Sigmoid colon (tissue), 7 donors: ENCODE measurements around the gene SPOP. TPM values are rescaled to one million over a fixed set of nuclear protein-coding genes. Genes with fewer than 3 reads are reported as not detected.
A peak's percentile ranks its signal among the peaks of the same experiment; 100 is the strongest.

Experiments used
- DNase-seq: peaks from one replicate; pipeline ENCODE4 v3.0.0-alpha.2; 2019
- H3K27ac ChIP-seq, 4 donors: fragments of 200-600 bp; sonication (generic); one replicate each; pipeline ENCODE4 v1.5.1; 2016 to 2019; ENCODE audit warnings: mild to moderate bottlenecking in 1 of 4
- H3K27me3 ChIP-seq, 3 donors: fragments of 200-600 bp; sonication (generic); one replicate each; pipeline ENCODE4 v1.5.1; 2019; ENCODE audit warnings: mild to moderate bottlenecking in 1 of 3
- H3K36me3 ChIP-seq, 4 donors: fragments of 200-600 bp; sonication (generic); one replicate each; pipeline ENCODE4 v1.5.1; 2016 to 2019
- H3K4me1 ChIP-seq, 4 donors: fragments of 200-600 bp; sonication (generic); one replicate each; pipeline ENCODE4 v1.5.1; 2017 to 2019
- H3K4me3 ChIP-seq, 4 donors: fragments of 200-600 bp; sonication (generic); one replicate each; pipeline ENCODE4 v1.5.1; 2017 to 2019; ENCODE audit warnings: mild to moderate bottlenecking in 2 of 4, moderate library complexity in 1 of 4
- H3K9me3 ChIP-seq, 4 donors: fragments of 200-600 bp in 3 of 4; sonication (generic) in 3 of 4; one replicate each; pipeline versions ENCODE4 v1.5.1 to v1.6.1; 2013 to 2019
- CTCF ChIP-seq, 4 experiments: fragments of 450-650 bp in 3 of 4; fragments of 200-600 bp in 1 of 4; IDR thresholded peaks; one replicate each; pipeline ENCODE4 v1.5.1; 2016 to 2019; ENCODE audit warnings: antibody characterized with exemption in 4 of 4, mild to moderate bottlenecking in 3 of 4, moderate library complexity in 2 of 4
- EP300 ChIP-seq, 4 donors: sonication (generic); formaldehyde crosslinking; IDR thresholded peaks; one replicate each; pipeline ENCODE4 v1.6.1; 2017; ENCODE audit warnings: antibody characterized with exemption in 4 of 4
- POLR2A ChIP-seq, 2 donors: fragments of 450-650 bp; IDR thresholded peaks; one replicate each; pipeline ENCODE4 v1.6.1; 2016; ENCODE audit warnings: antibody characterized with exemption in 2 of 2, mild to moderate bottlenecking in 2 of 2, moderate library complexity in 2 of 2
- POLR2AphosphoS5 ChIP-seq, 4 donors: sonication (generic); formaldehyde crosslinking; IDR thresholded peaks; one replicate each; pipeline ENCODE4 v1.6.1; 2017; ENCODE audit warnings: antibody characterized with exemption in 4 of 4
- WGBS, 2 donors: extraction: QIAGEN DNeasy Blood & Tissue Kit; methylation state at CpG; one replicate each; pipeline ENCODE4 v1.1.7; 2013; 5-methylcytosine and 5-hydroxymethylcytosine counted together
- intact Hi-C: fragments of 100-400 bp; cut with DNase I; formaldehyde crosslinking; loops from one replicate; pipeline ENCODE4 v1.15.1; 2023
- polyA plus RNA-seq, 3 donors: library from polyadenylated mRNA; stranded (reverse); fragments of 200-250 nt; gene quantifications; one replicate each; pipeline ENCODE4 v1.2.3, GENCODE V29; 2013
- total RNA-seq, 4 donors: library from RNA; depleted of rRNA; stranded (reverse); fragments of >200 nt; gene quantifications; one replicate each; pipeline ENCODE4 v1.1.0, GENCODE V29; 2016
- donor health status: healthy with polysubstance abuse.
- donor health status: Bipolar disorder and iron deficiency.
- donor health status: healthy.

The SPOP gene
- total and polyA plus RNA-seq, 7 donors, result 33.0 to 332 (median 226) TPM

GRCh38 chr17:49616086-49616485 is 61.8 kb downstream of the SPOP start:
- peak overlapping the region; percentile 67 to 89 (median 75) for H3K27ac ChIP-seq
- peaks cover 2 to 93% (median 83%) of the 10 kb centered on the region in 4 donors for H3K4me1 ChIP-seq
- no peaks in the 10 kb centered on the region for H3K27me3 ChIP-seq
- H3K9me3 ChIP-seq, result no peaks in the 10 kb centered on the region
- H3K36me3 ChIP-seq, result peaks cover 19 to 70% (median 40%) of the 10 kb centered on the region in 4 donors
- TF ChIP-seq CTCF (IDR thresholded peaks at IDR 0.05) (peak in 3 of 4 experiments; percentile 5 to 49 (median 33)), POLR2A (IDR thresholded peaks at IDR 0.05) (no peak)
- intact Hi-C loops, result loop anchor here (2.0 kb wide), 1 partner anchor 75 kb away; no protein-coding TSS in a partner anchor
- no peak for DNase-seq
- H3K4me3 ChIP-seq, result no peak overlapping the region
- WGBS, 2 donors, result 87% methylated on average over 3 of the region's 3 CpGs

- whole genome bisulfite sequencing, 2 donors, result 94 to 98% methylated on average over 1 of the region's 1 CpG
- H3K9me3 ChIP-seq, result no peaks in the 10 kb centered on the region
- intact Hi-C loops, result loop anchor here (5.0 kb wide), 2 partner anchors 36 to 64 kb away; partner anchors contain the start of genes NXPH3 and SPOP
- H3K27ac ChIP-seq, result peak overlapping the region in 3 of 4 donors; percentile 58 to 89 (median 75)
- TF ChIP-seq POLR2AphosphoS5 (IDR thresholded peaks at IDR 0.05) (no peak), CTCF (IDR thresholded peaks at IDR 0.05) (no peak), POLR2A (IDR thresholded peaks at IDR 0.05) (no peak), EP300 (IDR thresholded peaks at IDR 0.05) (no peak)
- peaks cover 2 to 81% (median 69%) of the 10 kb centered on the region in 4 donors for H3K4me1 ChIP-seq
- H3K27me3 ChIP-seq, result no peaks in the 10 kb centered on the region
- peaks cover 13 to 70% (median 35%) of the 10 kb centered on the region in 4 donors for H3K36me3 ChIP-seq
- H3K4me3 ChIP-seq, result no peak overlapping the region
- no peak for DNase-seq
Observed at GRCh38 chr17:49613182-49613800, 64.6 kb downstream of the SPOP start.

- Histone ChIP-seq H3K4me3 (no peak overlapping the region), H3K27ac (peak overlapping the region in 3 of 4 donors; percentile 58 to 89 (median 75)), H3K4me1 (peaks cover 2 to 75% (median 63%) of the 10 kb centered on the region in 4 donors), H3K9me3 (no peaks in the 10 kb centered on the region), H3K27me3 (no peaks in the 10 kb centered on the region), H3K36me3 (peaks cover 9 to 70% (median 34%) of the 10 kb centered on the region in 4 donors)
- DNase-seq, result no peak
- WGBS, 2 donors, result 79 to 90% methylated on average over 1 of the region's 1 CpG
- intact Hi-C loops, result loop anchor here (5.0 kb wide), 2 partner anchors 35 to 65 kb away; partner anchors contain the start of genes NXPH3 and SPOP
- TF ChIP-seq POLR2AphosphoS5 (IDR thresholded peaks at IDR 0.05) (peak in 1 of 4 donors; percentile 48), EP300 (IDR thresholded peaks at IDR 0.05) (no peak)
Observed at GRCh38 chr17:49612726-49613125, 65.2 kb downstream of the SPOP start.

GRCh38 chr17:49610883-49611584 is 66.9 kb downstream of the SPOP start:
- no peak overlapping the region for H3K4me3 ChIP-seq
- peaks cover 12 to 72% (median 45%) of the 10 kb centered on the region in 4 donors for H3K36me3 ChIP-seq
- no peaks in the 10 kb centered on the region for H3K9me3 ChIP-seq
- peaks cover 0 to 58% (median 46%) of the 10 kb centered on the region in 4 donors for H3K4me1 ChIP-seq
- no peak for DNase-seq
- peak overlapping the region; percentile 47 to 89 (median 66) for H3K27ac ChIP-seq
- intact Hi-C loops, result loop anchor here (5.0 kb wide), 2 partner anchors 34 to 66 kb away; partner anchors contain the start of genes NXPH3 and SPOP
- TF ChIP-seq CTCF (IDR thresholded peaks at IDR 0.05), result no peak
- peak in 1 of 4 donors; percentile 12 for TF ChIP-seq POLR2AphosphoS5 (IDR thresholded peaks at IDR 0.05)
- no peaks in the 10 kb centered on the region for H3K27me3 ChIP-seq
- 91 to 93% methylated on average over 5 of the region's 5 CpGs for WGBS, 2 donors

- 95% methylated on average over 7 of the region's 7 CpGs for WGBS, 2 donors
- intact Hi-C loops, result no loop called here
- H3K9me3 ChIP-seq, result no peaks in the 10 kb centered on the region
- DNase-seq, result no peak
- H3K4me1 ChIP-seq, result peaks cover 0 to 34% (median 26%) of the 10 kb centered on the region in 4 donors
- H3K27ac ChIP-seq, result peak overlapping the region in 3 of 4 donors; percentile 46 to 65 (median 60)
- H3K36me3 ChIP-seq, result peaks cover 30 to 100% (median 70%) of the 10 kb centered on the region in 4 donors
- no peak overlapping the region for H3K4me3 ChIP-seq
- H3K27me3 ChIP-seq, result no peaks in the 10 kb centered on the region
- TF ChIP-seq EP300 (IDR thresholded peaks at IDR 0.05), result no peak
- TF ChIP-seq CTCF (IDR thresholded peaks at IDR 0.05), result no peak
- TF ChIP-seq POLR2AphosphoS5 (IDR thresholded peaks at IDR 0.05), result no peak
- TF ChIP-seq POLR2A (IDR thresholded peaks at IDR 0.05), result no peak
Observed at GRCh38 chr17:49604314-49604869, 73.5 kb downstream of the SPOP start.
